ENCODE measurements around the gene PACRG. TPM values are rescaled to one million over a fixed set of nuclear protein-coding genes. Genes with fewer than 3 reads are reported as not detected.

Gene PACRG
- total and polyA plus RNA-seq, 2 donors (not counting 3 experiments of a cell fraction or from before 2014, with no cell fraction given), result 0.08 TPM; not detected in 1

- no peak overlapping the region for H2AFZ ChIP-seq (ENCODE audit: low read depth, low read length)
Measured at GRCh38 chr6:163343609-163344008, 615.8 kb downstream of the PACRG start.

GRCh38 chr6:163344411-163344810 is 616.6 kb downstream of the PACRG start:
- dilution Hi-C loops (cut with MboI; ENCODE audit: extremely low pct_ligation_motif_present, low sequenced_read_pairs), result no loop called here
- Histone ChIP-seq H3K36me3 (ENCODE audit: control insufficient read depth in 2 of 2, extremely low read depth in 1 of 2, insufficient read depth in 2 of 2, low read length in 2 of 2) (no peaks in the 10 kb centered on the region), H3K4me2 (ENCODE audit: insufficient read depth, low read length) (no peak overlapping the region), H3K79me2 (ENCODE audit: control insufficient read depth, insufficient read depth, low read length) (no peaks in the 10 kb centered on the region), H3K27ac (ENCODE audit: insufficient read depth, low read depth, low read length) (no peak overlapping the region), H3K4me1 (ENCODE audit: control insufficient read depth, extremely low read depth, insufficient read depth, low read length) (peaks cover 4% of the 10 kb centered on the region), H3K9me3 (replicated peaks; ENCODE audit: control insufficient read depth, insufficient read depth, low read length) (no peaks in the 10 kb centered on the region), H3K9ac (replicated peaks; ENCODE audit: extremely low read depth, insufficient read depth, low read length) (no peak overlapping the region), H2AFZ (ENCODE audit: low read depth, low read length) (no peak overlapping the region), H3K27me3 (ENCODE audit: control insufficient read depth in 2 of 2, insufficient read depth in 2 of 2, low read length in 2 of 2) (no peaks in the 10 kb centered on the region), H4K20me1 (replicated peaks; ENCODE audit: control insufficient read depth, extremely low read depth, insufficient read depth, low read length) (no peaks in the 10 kb centered on the region), H3K9me1 (replicated peaks; ENCODE audit: control insufficient read depth, extremely low read depth, insufficient read depth, low read length) (no peaks in the 10 kb centered on the region), H3K4me3 (replicated peaks in 1 of 3; ENCODE audit: insufficient read depth in 1 of 3, low read depth in 1 of 3, low read length in 3 of 3) (no peak overlapping the region)
- DNase-seq (ENCODE audit: low read depth, low spot score), result no peak
- ChIA-PET CTCF (no interaction called here), POLR2A (no interaction called here)
- TF ChIP-seq GATA2 (IDR thresholded peaks at IDR 0.05; ENCODE audit: insufficient read depth, insufficient read length, low read depth, low read length) (no peak), JUN (IDR thresholded peaks at IDR 0.05; ENCODE audit: borderline replicate concordance, insufficient read depth, insufficient read length, low read depth) (no peak), FOS (IDR thresholded peaks at IDR 0.05; ENCODE audit: borderline replicate concordance, insufficient read depth, low read length) (no peak), POLR2AphosphoS5 (IDR thresholded peaks at IDR 0.05; ENCODE audit: insufficient read depth, low read depth, low read length) (no peak), EZH2 (IDR thresholded peaks at IDR 0.05; ENCODE audit: borderline replicate concordance, low read depth, low read length, severe bottlenecking) (no peak), MAX (IDR thresholded peaks at IDR 0.05; ENCODE audit: insufficient read depth, insufficient read length) (no peak), MYC (IDR thresholded peaks at IDR 0.05; ENCODE audit: low read depth, low read length) (no peak)
- TF ChIP-seq, protein P1, sequence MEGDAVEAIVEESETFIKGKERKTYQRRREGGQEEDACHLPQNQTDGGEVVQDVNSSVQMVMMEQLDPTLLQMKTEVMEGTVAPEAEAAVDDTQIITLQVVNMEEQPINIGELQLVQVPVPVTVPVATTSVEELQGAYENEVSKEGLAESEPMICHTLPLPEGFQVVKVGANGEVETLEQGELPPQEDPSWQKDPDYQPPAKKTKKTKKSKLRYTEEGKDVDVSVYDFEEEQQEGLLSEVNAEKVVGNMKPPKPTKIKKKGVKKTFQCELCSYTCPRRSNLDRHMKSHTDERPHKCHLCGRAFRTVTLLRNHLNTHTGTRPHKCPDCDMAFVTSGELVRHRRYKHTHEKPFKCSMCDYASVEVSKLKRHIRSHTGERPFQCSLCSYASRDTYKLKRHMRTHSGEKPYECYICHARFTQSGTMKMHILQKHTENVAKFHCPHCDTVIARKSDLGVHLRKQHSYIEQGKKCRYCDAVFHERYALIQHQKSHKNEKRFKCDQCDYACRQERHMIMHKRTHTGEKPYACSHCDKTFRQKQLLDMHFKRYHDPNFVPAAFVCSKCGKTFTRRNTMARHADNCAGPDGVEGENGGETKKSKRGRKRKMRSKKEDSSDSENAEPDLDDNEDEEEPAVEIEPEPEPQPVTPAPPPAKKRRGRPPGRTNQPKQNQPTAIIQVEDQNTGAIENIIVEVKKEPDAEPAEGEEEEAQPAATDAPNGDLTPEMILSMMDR (IDR thresholded peaks at IDR 0.05; ENCODE audit: extremely low read depth in 1 of 2, insufficient read depth in 1 of 2, low read depth in 1 of 2, low read length in 2 of 2), result no peak
- FAIRE-seq, result no peak
- BruUV-seq (replicated peaks), result no TSS peak
- intact Hi-C loops (cut with micrococcal nuclease), result no loop called here

More at GRCh38 chr6:163343609-163344008, 615.8 kb downstream of the PACRG start:
- H3K27me3 ChIP-seq (ENCODE audit: control insufficient read depth in 2 of 2, insufficient read depth in 2 of 2, low read length in 2 of 2), result no peaks in the 10 kb centered on the region
- FAIRE-seq (no peak), DNase-seq (ENCODE audit: low read depth, low spot score) (no peak)
- no peaks in the 10 kb centered on the region for H3K36me3 ChIP-seq (ENCODE audit: control insufficient read depth in 2 of 2, extremely low read depth in 1 of 2, insufficient read depth in 2 of 2, low read length in 2 of 2)
- no TSS peak for BruUV-seq (replicated peaks)
- TF ChIP-seq, protein P1 (IDR thresholded peaks at IDR 0.05; ENCODE audit: extremely low read depth in 1 of 2, insufficient read depth in 1 of 2, low read depth in 1 of 2, low read length in 2 of 2), result no peak
- no peak for TF ChIP-seq MAX (IDR thresholded peaks at IDR 0.05; ENCODE audit: insufficient read depth, insufficient read length)
- H3K4me3 ChIP-seq (replicated peaks in 1 of 3; ENCODE audit: insufficient read depth in 1 of 3, low read depth in 1 of 3, low read length in 3 of 3), result no peak overlapping the region
- ChIA-PET CTCF (no interaction called here), POLR2A (no interaction called here)
- intact Hi-C loops (cut with micrococcal nuclease) (no loop called here), dilution Hi-C loops (cut with MboI; ENCODE audit: extremely low pct_ligation_motif_present, low sequenced_read_pairs) (no loop called here)
- H3K9me3 ChIP-seq (replicated peaks; ENCODE audit: control insufficient read depth, insufficient read depth, low read length), result no peaks in the 10 kb centered on the region
- no peak overlapping the region for H3K9ac ChIP-seq (replicated peaks; ENCODE audit: extremely low read depth, insufficient read depth, low read length)
- H3K9me1 ChIP-seq (replicated peaks; ENCODE audit: control insufficient read depth, extremely low read depth, insufficient read depth, low read length), result no peaks in the 10 kb centered on the region
- no peaks in the 10 kb centered on the region for H3K79me2 ChIP-seq (ENCODE audit: control insufficient read depth, insufficient read depth, low read length)
- H3K27ac ChIP-seq (ENCODE audit: insufficient read depth, low read depth, low read length), result no peak overlapping the region
- peaks cover 9% of the 10 kb centered on the region for H3K4me1 ChIP-seq (ENCODE audit: control insufficient read depth, extremely low read depth, insufficient read depth, low read length)
- no peaks in the 10 kb centered on the region for H4K20me1 ChIP-seq (replicated peaks; ENCODE audit: control insufficient read depth, extremely low read depth, insufficient read depth, low read length)
- no peak overlapping the region for H3K4me2 ChIP-seq (ENCODE audit: insufficient read depth, low read length)
